NT2/D1 (cell line): ENCODE data around the gene FAM53B.

ENCODE experiments used
- DNase-seq: peaks from one replicate; pipeline ENCODE4 v3.0.0-alpha.2; 2011; ENCODE audit warnings: low read depth, low spot score
- H3K27me3 ChIP-seq: 2 replicates; pipeline ENCODE4 v1.6.0; 2011; ENCODE audit warnings: mild to moderate bottlenecking; ENCODE audit not compliant: insufficient read length, insufficient read depth
- H3K36me3 ChIP-seq: 2 replicates; pipeline ENCODE4 v1.6.1; 2011; ENCODE audit warnings: mild to moderate bottlenecking, low read length, mixed read lengths; ENCODE audit not compliant: insufficient read depth, insufficient read length
- H3K4me1 ChIP-seq: 2 replicates; pipeline ENCODE4 v1.5.1; 2011; ENCODE audit not compliant: insufficient read depth, insufficient read length
- H3K4me3 ChIP-seq: 2 replicates; pipeline ENCODE4 v1.5.1; 2011; ENCODE audit warnings: low read depth; ENCODE audit not compliant: insufficient read length
- H3K9ac ChIP-seq: 2 replicates; pipeline ENCODE4 v1.6.0; 2011; ENCODE audit warnings: low read depth; ENCODE audit not compliant: insufficient read length
- H3K9me3 ChIP-seq: 2 replicates; pipeline ENCODE4 v1.5.1; 2011; ENCODE audit warnings: mild to moderate bottlenecking, low read length; ENCODE audit not compliant: insufficient read depth
- SUZ12 ChIP-seq: IDR thresholded peaks from 2 replicates; pipeline ENCODE4 v1.6.1; 2011; ENCODE audit not compliant: insufficient read length, insufficient read depth; ENCODE audit errors: extremely low read depth
- YY1 ChIP-seq: IDR thresholded peaks from 2 replicates; pipeline ENCODE4 v1.6.1; 2011; ENCODE audit not compliant: insufficient read length, insufficient read depth
- ZNF274 ChIP-seq: IDR thresholded peaks from 2 replicates; pipeline ENCODE4 v1.6.1; 2011; ENCODE audit warnings: mild to moderate bottlenecking, low read depth, low read length

Gene FAM53B

DNA sequence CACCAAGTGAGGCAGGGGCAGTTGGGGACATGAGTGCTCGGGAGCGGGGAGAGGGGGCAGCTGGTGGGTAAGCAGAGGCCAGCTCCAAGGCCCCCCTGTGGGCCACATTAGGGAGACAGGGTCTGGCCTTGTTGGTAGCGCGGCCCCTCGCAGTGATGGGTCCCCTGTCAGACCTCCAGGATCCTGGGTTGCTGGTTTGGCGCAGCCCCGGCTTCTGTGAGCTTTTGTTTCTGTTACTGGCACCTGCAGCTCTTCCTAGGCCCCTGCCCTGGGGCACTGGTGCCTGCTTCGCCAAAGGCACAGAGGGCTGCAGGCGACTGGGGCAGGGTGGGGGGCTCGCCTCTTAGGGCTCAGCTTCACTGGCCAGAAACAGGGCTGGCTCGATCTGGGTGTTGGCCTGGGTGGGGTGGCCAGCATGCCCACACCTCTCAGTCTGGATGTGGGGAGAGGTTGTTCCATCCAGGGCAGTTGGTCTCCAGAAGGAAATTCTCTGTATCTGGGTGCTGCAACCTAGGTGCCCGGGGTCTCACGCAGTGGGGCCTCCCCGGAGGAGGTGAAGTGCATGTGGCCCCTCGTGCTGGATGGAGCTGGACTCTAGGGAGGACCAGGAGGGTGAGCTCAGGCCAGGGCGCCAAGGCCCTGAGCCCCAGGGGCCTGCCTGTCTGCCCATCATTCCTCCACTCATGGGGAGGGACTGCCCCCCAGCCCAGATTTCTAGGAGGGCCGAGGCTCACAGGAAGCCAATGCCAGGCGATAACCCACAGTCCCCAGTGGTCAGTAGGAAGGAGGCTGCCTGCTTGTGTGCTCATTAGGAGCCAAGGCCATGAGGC is 143.9 kb downstream of the FAM53B start:
- Histone ChIP-seq H3K9ac (no peak overlapping the region), H3K4me1 (peaks cover 2% of the 10 kb centered on the region), H3K36me3 (no peaks in the 10 kb centered on the region), H3K4me3 (no peak overlapping the region), H3K9me3 (no peaks in the 10 kb centered on the region), H3K27me3 (no peaks in the 10 kb centered on the region)
- no peak for DNase-seq
- no peak for TF ChIP-seq ZNF274
- no peak for TF ChIP-seq YY1
- no peak for TF ChIP-seq SUZ12

DNA sequence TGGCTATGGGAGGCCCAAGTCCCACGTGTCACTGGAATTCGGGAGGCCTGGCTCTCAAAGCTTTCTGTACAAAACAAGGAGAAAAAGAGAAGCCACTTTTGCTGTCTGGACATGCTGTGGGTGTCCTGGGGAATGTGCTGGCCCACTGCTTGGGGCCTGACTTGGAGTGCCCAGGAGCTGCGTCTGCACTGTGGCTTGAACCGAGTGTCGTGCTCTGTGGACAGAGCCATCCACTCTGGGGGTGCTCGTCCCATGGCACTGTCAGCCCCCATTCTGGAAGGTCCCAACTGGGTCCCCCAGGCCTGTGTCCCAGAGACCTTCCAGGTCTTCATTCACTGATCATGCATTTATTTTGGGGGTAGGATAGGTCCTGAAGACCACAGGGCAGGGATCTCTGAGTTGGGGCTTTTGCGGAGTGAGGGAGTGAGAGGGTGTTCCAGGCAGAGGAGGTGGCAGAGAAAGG is 144.6 kb downstream of the FAM53B start:
- H3K27me3 ChIP-seq = no peaks in the 10 kb centered on the region
- no peaks in the 10 kb centered on the region for H3K9me3 ChIP-seq
- TF ChIP-seq ZNF274 (no peak), SUZ12 (no peak), YY1 (no peak)
- no peak overlapping the region for H3K4me3 ChIP-seq
- DNase-seq = no peak
- peaks cover 2% of the 10 kb centered on the region for H3K4me1 ChIP-seq
- H3K36me3 ChIP-seq = no peaks in the 10 kb centered on the region
- H3K9ac ChIP-seq = no peak overlapping the region

DNA sequence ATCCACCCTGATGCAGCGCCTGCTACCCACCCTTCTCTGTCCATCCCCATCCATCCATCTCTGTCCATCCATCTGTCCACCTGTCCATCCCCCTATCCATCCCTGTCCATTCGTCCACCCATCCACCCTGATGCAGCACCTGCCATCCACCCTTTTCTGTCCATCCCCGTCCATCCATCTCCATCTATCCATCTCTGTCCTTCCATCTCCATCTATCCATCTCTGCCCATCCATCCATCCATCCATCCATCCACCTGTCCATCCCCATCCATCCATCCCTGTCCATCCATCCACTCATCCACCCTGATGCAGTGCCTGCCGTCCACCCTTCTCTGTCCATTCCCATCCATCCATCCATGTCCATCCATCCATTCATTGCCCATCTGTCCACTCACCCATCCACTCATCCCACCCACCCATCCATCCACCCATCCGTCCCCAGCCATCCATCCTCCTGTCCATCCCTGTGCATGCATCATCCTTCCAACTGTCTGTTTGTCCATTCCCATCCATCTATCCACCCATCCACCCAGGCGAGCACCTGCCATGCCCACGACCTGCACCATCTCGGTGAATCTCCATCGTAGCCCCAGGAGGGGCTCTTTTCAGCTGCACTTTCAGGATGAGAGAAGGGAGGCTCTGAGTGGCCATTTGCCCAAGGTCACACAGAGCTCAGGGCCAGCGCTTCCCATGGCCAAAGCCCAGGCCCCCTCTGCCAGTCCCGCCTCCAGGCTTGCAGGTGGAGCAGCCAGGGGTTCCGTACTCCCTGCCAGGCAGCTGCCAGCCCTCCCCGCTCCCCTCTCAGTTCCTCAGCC is 145.2 kb downstream of the FAM53B start:
- no peak for DNase-seq
- Histone ChIP-seq H3K27me3 (no peaks in the 10 kb centered on the region), H3K4me3 (no peak overlapping the region), H3K36me3 (no peaks in the 10 kb centered on the region), H3K4me1 (peaks cover 2% of the 10 kb centered on the region), H3K9me3 (no peaks in the 10 kb centered on the region), H3K9ac (no peak overlapping the region)
- no peak for TF ChIP-seq ZNF274
- no peak for TF ChIP-seq SUZ12

DNA sequence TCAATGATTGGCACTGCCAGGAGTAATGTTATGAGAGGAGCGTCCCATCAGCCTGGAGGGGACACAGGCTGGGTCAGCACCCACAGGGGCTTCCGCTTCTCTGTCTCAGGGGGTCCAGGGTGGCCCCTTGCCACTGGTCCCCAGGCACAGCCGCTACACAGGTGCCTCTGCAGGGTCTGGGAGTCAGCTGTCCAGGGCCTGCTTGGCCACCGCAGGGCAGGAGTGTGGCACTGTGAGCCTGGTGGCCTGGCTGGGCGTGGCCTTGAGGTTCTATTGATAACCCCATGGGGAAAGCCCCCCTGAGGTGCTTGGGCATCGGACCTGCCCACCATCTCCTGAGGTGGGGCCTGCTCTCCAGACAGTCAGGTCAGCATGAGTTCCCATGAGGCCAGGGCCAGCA is 146.0 kb downstream of the FAM53B start:
- Histone ChIP-seq H3K27me3 (no peaks in the 10 kb centered on the region), H3K4me3 (no peak overlapping the region), H3K4me1 (peaks cover 2% of the 10 kb centered on the region), H3K36me3 (no peaks in the 10 kb centered on the region), H3K9me3 (no peaks in the 10 kb centered on the region), H3K9ac (no peak overlapping the region)
- TF ChIP-seq YY1 (no peak), ZNF274 (no peak), SUZ12 (no peak)
- no peak for DNase-seq

DNA sequence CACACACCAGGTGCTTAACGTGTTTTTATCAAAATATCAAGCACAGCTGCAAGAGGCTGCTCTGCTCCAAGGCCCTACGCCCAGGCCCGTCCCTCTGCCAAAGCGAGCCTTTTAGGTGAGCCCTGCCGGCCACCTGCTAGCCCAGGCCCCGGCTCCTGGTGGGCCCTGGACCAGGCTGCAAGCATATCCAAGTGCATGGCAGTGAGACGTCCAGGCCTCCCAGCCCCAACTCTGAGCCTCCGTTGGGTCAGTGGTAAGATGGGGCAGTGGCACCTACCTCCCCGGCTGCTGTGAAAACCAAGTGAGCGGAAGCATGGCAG is 146.4 kb downstream of the FAM53B start:
- no peak overlapping the region for H3K4me3 ChIP-seq
- H3K27me3 ChIP-seq = no peaks in the 10 kb centered on the region
- no peaks in the 10 kb centered on the region for H3K9me3 ChIP-seq
- DNase-seq = no peak
- no peaks in the 10 kb centered on the region for H3K4me1 ChIP-seq
- H3K36me3 ChIP-seq = no peaks in the 10 kb centered on the region
- no peak for TF ChIP-seq ZNF274
- no peak for TF ChIP-seq SUZ12
- TF ChIP-seq YY1 = no peak
- no peak overlapping the region for H3K9ac ChIP-seq

DNA sequence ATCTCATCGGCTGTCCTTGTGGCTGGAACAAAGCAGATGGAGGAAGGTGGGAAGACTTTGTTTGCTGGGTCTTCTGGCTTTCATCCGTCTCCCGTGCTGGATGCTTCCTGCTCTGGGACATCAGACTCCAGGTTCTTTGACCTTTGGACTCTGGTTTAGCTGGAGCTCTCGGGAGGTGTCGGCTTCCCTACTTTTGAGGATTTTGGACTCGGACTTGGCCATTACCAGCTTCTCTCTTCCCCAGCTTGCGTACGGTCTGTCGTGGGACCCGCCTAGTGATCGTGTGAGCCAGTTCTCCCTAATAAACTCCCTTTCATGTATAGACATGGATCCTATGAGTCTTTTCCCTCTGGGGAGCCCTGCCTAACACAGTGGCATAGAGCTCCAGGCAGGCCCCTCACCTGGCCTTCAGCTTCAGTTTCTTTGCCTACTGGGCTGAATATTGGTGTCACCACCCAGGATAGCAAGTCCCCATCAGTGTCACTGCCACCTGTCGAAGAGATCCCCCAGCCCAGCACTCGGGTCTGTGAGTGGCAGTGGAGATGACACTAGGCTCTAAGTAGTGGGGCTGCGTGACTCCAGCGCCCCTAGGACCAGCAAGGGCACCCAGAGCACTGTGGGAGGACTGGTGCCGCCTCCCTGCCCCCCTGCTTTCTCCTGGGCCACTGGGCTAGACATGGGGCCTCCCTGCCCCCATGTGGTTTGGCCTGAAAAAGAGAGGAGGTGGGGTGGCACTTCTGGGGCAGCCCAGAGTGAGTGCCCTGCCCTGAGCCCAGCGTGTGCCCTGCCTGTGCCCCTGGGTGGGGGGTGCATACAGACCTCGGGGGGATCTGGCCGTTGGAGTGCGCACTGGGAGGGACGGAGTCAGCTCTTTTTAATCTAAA is 147.0 kb downstream of the FAM53B start:
- H3K4me3 ChIP-seq = no peak overlapping the region
- no peak overlapping the region for H3K9ac ChIP-seq
- no peaks in the 10 kb centered on the region for H3K27me3 ChIP-seq
- DNase-seq = no peak
- no peak for TF ChIP-seq YY1
- TF ChIP-seq SUZ12 = no peak
- TF ChIP-seq ZNF274 = no peak
- no peaks in the 10 kb centered on the region for H3K36me3 ChIP-seq
- H3K4me1 ChIP-seq = no peaks in the 10 kb centered on the region
- H3K9me3 ChIP-seq = no peaks in the 10 kb centered on the region
